GM12872 (cell line): ENCODE results near the gene ZC3H12C.

Source experiments
- CTCF ChIP-seq: IDR thresholded peaks from 3 replicates; pipeline ENCODE4 v1.5.1; 2011; ENCODE audit warnings: low read depth, mild to moderate bottlenecking, low read length, moderate library complexity; ENCODE audit not compliant: insufficient read depth

The ZC3H12C gene

GRCh38 chr11:110168033-110168803, 75.0 kb downstream of the ZC3H12C start:
- no peak for TF ChIP-seq CTCF

- no peak for TF ChIP-seq CTCF
Observed at GRCh38 chr11:110169738-110170137, 76.5 kb downstream of the ZC3H12C start.

- no peak for TF ChIP-seq CTCF
Observed at GRCh38 chr11:110172468-110173065, 79.4 kb downstream of the ZC3H12C start.

GRCh38 chr11:110173811-110174644, 80.8 kb downstream of the ZC3H12C start:
- TF ChIP-seq CTCF, result peak; percentile 86

GRCh38 chr11:110174645-110175310, 81.6 kb downstream of the ZC3H12C start:
- TF ChIP-seq CTCF, result no peak

GRCh38 chr11:110176366-110177085, 83.3 kb downstream of the ZC3H12C start:
- TF ChIP-seq CTCF, result no peak
